ENCODE results near the gene SLC39A2.

DNA sequence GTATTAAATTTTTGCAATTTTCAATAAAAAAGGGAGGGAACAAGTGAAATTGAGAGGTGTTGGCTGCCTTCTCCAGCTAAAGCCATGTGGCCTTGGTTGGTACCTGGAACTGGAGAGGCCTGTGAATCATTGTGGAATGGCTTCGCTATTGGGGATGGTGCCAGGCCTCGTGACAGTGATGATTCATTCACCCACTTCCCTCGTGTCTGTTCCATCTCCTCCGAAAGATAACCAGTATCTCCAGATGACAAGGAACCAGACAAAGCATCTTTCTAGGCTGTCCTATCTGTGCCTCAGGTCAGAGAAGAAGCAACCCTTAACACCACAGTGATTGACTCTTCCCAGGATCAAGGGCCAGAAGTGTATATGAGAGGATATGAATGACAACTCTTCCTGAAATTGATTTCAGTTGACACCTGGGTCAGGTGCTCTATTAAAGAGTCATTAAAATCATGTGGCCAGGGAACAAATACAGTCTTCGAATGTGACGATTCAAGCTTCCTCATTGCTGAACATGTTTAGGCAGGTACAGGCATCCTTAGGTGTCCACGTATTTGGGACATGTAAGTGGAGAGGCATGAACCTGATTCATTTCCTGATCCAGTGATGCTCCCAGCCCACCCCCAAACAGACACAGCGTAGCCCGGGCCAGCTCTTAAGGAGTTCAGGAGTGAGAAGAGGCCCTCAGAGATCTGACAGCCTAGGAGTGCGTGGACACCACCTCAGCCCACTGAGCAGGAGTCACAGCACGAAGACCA lies 42.8 kb downstream of the SLC39A2 start, which contains the start of gene RNASE7:
- no peak for TF ChIP-seq POLR2A (IDR thresholded peaks at IDR 0.05)
- TF ChIP-seq, protein P1, sequence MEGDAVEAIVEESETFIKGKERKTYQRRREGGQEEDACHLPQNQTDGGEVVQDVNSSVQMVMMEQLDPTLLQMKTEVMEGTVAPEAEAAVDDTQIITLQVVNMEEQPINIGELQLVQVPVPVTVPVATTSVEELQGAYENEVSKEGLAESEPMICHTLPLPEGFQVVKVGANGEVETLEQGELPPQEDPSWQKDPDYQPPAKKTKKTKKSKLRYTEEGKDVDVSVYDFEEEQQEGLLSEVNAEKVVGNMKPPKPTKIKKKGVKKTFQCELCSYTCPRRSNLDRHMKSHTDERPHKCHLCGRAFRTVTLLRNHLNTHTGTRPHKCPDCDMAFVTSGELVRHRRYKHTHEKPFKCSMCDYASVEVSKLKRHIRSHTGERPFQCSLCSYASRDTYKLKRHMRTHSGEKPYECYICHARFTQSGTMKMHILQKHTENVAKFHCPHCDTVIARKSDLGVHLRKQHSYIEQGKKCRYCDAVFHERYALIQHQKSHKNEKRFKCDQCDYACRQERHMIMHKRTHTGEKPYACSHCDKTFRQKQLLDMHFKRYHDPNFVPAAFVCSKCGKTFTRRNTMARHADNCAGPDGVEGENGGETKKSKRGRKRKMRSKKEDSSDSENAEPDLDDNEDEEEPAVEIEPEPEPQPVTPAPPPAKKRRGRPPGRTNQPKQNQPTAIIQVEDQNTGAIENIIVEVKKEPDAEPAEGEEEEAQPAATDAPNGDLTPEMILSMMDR (IDR thresholded peaks at IDR 0.05): no peak
